Right lobe of liver (tissue), 4 donors: Measurements from ENCODE around the gene TNPO2.

Experiments used
- POLR2A ChIP-seq: fragments of 450-650 bp; IDR thresholded peaks from one replicate; pipeline ENCODE4 v1.6.1; 2017; ENCODE audit warnings: antibody characterized with exemption, mild to moderate bottlenecking
- TF ChIP-seq, protein P1 (sequence below), 4 donors: fragments of 200-600 bp in 3 of 4; fragments of 450-650 bp in 1 of 4; IDR thresholded peaks; one replicate each; pipeline versions ENCODE4 v1.5.1 to v1.8.0; 2016 to 2022; ENCODE audit warnings: antibody characterized with exemption in 4 of 4, mild to moderate bottlenecking in 2 of 4
- donor health status: DM: no; HTN: no; CAD: no.
- donor health status: DM: no; HTN: no; CAD: no.
- donor health status: DM: no; HTN: yes; CAD: no.

DNA sequence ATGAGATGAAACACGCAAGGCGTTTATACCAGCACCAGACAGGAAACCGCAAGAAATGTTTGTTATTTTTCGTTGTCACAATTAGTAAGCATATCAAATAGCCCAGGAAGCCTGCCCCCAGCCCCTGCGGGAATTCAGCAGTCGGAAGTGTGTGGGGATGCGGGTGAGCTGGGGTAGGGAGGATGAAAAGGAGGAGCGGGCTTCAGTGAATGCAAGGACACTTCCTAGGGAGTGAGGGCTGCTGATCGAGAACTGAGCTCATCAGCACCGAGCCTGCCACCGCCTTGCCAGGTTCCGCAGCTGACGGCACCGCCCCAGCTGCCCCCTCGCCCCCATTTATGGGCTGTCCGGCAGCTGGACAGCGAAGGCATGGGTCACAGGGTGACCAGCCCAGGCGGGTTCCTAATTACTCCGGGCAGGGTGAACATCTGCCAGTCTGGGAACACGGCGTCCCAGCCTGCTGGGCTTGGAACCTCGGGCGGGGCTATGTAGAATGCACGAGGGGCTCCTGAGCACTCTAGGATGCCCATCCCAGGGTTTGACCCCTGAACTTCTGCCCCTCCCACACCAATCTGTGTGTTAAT is 26.3 kb upstream of the TNPO2 start:
- TF ChIP-seq, protein P1, sequence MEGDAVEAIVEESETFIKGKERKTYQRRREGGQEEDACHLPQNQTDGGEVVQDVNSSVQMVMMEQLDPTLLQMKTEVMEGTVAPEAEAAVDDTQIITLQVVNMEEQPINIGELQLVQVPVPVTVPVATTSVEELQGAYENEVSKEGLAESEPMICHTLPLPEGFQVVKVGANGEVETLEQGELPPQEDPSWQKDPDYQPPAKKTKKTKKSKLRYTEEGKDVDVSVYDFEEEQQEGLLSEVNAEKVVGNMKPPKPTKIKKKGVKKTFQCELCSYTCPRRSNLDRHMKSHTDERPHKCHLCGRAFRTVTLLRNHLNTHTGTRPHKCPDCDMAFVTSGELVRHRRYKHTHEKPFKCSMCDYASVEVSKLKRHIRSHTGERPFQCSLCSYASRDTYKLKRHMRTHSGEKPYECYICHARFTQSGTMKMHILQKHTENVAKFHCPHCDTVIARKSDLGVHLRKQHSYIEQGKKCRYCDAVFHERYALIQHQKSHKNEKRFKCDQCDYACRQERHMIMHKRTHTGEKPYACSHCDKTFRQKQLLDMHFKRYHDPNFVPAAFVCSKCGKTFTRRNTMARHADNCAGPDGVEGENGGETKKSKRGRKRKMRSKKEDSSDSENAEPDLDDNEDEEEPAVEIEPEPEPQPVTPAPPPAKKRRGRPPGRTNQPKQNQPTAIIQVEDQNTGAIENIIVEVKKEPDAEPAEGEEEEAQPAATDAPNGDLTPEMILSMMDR (IDR thresholded peaks at IDR 0.05), result no peak
- no peak for TF ChIP-seq POLR2A
